ENCODE results near the gene SULT1A4.
"Not testable (repeated sequence)": the region's sequence is repeated elsewhere in the genome, so short reads cannot be mapped to it uniquely, and the experiment has no call there.

Gene SULT1A4

GRCh38 chr16:29459706-29460646 is at the start of gene SULT1A4:
Gene SULT1A4 (plus strand): TSS chr16:29459913. CDS start chr16:29461386, 1,473 bp downstream.
- DNase-seq (ENCODE audit: low spot score), result not testable (repeated sequence)

DNA sequence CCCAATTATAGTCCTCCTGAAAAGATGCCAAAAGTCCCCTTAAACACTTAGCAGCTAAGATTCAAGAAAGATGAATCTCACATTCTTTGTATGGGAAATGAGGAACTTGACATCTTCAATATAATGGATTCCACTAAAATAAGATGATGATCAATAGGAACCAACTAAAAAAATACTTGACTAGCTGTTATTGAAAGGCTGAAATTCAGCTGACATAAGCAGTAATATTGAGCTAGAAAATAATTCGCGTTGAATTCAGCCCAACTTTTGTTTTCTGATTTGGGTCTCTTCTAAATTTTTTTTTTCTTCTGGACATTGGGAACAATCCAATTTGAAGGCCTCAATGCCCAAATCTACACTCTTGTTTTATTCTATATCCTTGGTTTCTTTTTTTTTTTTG is 36.1 kb upstream of the SULT1A4 start:
- DNase-seq (ENCODE audit: low spot score), result not testable (repeated sequence)

DNA sequence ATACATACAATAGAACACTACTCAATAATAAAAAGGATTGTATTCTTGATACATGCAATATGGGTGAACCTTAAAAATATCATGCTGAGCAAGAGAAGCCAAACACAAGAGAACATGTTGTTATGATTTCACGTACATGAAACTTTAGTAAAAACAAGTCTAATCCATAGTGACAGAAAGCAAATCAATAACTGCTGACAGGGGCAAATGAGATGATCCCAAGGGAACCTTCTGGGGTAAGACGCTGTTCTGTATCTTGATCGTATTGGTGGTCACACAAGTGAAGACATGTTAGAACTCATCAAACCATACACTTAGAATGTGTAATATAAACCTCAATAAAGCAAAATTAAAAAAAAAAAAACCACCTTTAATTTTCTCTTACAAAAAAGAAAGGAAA is 34.3 kb upstream of the SULT1A4 start:
- not testable (repeated sequence) for DNase-seq (ENCODE audit: low spot score)

- DNase-seq (ENCODE audit: low spot score), result not testable (repeated sequence)
Observed at GRCh38 chr16:29453754-29454153, 6.0 kb upstream of the SULT1A4 start.

GRCh38 chr16:29454269-29454668 is 5.4 kb upstream of the SULT1A4 start, which contains the start of the genes BOLA2 and SLX1B:
Gene BOLA2 (minus strand): TSS chr16:29454351. CDS start chr16:29454253, 98 bp downstream.
Gene SLX1B (plus strand): TSS chr16:29454533.
- not testable (repeated sequence) for DNase-seq (ENCODE audit: low spot score)

DNA sequence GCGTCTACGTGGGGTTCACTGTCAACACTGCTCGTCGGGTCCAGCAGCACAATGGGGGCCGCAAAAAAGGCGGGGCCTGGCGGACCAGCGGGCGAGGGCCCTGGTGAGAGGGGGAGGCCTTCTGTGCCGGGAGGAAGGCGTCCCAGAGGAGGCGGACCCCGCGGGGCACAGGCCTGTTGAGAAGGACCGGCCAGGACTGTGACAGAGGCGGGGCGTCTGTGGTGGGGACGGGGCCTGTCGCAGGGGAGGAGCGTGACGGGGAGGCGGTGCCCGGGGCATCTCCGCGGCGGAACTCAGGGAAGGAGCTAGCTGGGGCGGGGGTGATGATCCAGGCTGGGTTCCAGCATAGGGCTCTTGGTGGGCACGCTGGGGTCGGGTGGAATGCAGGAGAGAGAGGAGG is 4.9 kb upstream of the SULT1A4 start:
- not testable (repeated sequence) for DNase-seq (ENCODE audit: low spot score)

- not testable (repeated sequence) for DNase-seq (ENCODE audit: low spot score)
Observed at GRCh38 chr16:29457660-29458059, 2.1 kb upstream of the SULT1A4 start.

GRCh38 chr16:29460647-29461030 is 926 bp downstream of the SULT1A4 start:
- DNase-seq (ENCODE audit: low spot score), result not testable (repeated sequence)

DNA sequence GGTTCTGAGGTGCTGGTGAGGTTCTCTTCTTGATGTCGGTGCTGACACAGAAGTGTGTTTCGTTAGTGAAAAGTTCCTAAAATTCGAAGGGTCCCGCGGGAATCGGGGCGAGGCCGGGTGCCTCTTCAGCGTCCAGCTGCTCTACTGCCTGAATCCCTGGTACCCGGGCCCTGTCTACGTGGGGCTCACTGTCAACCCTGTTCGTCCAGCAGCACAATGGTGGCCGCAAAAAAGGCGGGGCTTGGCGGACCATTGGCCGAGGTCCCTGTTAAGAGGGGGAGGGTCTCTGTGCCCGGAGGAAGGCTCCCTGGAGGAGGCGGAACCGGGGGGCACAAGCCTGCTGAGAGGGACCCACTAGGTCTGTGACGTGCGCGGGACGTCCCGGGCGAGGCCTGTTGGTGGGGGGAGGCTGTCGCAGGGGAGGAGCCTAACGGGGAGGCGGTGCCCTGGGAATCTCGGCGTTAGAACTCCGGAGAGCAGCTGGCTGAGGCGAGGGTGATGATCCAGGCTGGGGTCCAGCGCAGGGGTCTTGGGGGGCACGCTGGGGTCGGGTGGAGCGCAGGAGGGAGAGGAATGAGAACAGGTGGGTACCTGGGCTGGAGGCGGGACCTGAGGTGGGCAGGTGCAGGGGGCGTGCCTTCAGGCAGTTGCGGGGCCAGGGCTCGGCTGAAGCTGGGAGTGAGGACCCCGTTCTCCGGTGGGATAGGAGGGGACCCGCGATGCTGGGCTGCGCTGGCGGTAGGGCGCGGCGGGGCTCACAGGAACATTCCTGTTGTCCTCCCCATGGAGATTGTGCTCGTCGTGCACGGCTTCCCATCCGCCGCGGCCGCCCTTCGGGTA is 6.5 kb downstream of the SULT1A4 start:
- DNase-seq (ENCODE audit: low spot score), result not testable (repeated sequence)

- not testable (repeated sequence) for DNase-seq (ENCODE audit: low spot score)
Observed at GRCh38 chr16:29466904-29467303, 7.2 kb downstream of the SULT1A4 start.

DNA sequence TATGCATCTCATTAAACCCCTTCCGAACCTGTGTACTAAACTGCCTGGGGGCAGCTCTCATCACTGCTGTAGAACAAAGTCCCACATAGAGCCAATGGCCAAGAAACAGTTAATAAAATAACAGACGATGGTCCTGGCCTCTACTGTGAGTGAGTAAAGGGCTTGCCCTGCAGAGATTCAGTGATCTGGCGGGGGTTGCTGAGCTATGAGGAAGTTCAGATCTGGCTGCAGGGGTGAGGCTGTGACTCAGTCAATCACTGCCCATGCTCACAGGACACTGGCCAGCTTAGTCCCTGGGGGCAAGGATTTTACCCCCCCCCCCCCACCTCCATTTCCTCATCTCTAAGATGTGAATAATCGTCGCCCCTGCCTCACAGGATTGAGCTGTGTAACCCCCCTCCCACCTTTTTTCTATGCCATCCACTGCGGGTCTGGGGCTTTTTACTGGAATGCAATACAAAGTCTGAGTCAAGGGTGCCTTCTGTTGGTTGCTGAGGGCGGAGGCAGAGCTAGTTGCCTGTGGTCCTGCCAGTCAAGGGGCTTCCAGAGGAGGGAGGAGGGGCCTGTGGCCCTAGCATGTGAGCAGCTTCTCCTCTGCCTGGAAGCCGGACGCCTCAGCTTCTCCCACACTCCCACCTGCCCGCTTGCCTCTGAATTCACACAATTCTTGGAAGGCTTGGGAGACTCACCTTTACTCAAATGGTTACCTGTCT is 8.1 kb downstream of the SULT1A4 start:
- not testable (repeated sequence) for DNase-seq (ENCODE audit: low spot score)

- DNase-seq (ENCODE audit: low spot score), result not testable (repeated sequence)
Observed at GRCh38 chr16:29469660-29470059, 9.9 kb downstream of the SULT1A4 start.

DNA sequence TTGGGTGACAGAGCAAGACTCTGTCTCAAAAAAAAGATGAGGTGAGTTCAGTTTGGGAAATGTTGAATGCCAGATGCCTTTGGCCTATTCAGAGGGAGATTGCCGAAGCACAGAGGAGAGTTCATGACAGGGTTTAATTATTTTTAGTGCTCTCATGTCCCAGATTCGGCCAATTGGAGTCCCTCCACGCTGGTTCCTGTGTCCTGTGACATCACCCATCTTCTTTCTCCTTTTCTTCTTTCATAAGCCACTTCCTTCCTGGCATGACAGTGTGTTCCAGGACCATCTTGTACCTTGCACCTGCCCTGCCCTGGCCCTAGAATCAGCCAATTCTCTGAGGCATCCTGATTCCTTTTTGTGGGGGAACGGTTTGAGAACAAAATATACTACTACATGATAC is 12.4 kb downstream of the SULT1A4 start:
- not testable (repeated sequence) for DNase-seq (ENCODE audit: low spot score)

DNA sequence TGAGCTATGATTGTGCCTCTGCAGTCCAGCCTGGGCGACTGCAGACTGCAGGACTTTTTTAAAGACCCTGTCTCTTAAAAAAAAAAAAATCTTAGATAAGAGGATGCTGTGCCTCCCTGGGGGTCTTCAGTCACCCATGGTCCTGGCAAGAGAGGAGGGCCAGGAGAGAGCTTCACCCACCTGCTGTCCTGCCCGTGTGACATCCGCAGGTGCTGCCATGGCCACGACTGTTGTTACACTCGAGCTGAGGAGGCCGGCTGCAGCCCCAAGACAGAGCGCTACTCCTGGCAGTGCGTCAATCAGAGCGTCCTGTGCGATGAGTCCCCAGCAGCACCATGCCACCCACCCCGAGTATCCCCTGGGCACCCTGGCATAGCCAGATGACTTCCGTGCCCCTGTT is 22.6 kb downstream of the SULT1A4 start:
- not testable (repeated sequence) for DNase-seq (ENCODE audit: low spot score)

DNA sequence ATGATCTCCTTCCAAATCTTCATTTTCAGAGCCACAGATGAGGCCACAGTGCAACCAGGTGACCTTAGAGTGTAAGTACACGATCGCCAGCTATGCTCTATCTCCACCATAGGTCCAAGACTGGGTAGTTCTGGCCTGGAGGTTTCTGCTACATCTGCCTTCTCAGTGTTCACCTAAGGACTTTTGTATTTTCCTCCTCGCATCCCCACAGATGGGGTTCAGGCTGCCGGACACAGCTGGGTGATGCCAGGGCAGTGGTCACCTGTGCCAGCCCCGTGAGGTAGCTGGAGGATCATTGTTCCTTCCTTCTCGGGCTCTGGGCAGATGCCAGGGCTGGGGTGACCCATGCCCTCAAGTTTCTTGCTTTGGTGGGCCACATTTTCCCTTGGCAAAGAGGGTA is 46.6 kb downstream of the SULT1A4 start, which contains the start of gene NPIPB12:
NPIPB12 (minus strand) TSS at position 101 of the 400 bp plus-strand sequence.
- DNase-seq (ENCODE audit: low spot score), result not testable (repeated sequence)

All from AG20443 (cell line).